Panc1 (cell line): ENCODE data around the gene ATRAID. TPM values are rescaled to one million over a fixed set of nuclear protein-coding genes. Genes with fewer than 3 reads are reported as not detected.

Source experiments
- ATAC-seq: fragments of 200-7000 bp; cut with Tn5 transposase; 2 replicates; pipeline ENCODE4 v1.9.1; 2020; ENCODE audit warnings: mild to moderate bottlenecking, moderate library complexity
- BruUV-seq: library from RNA; stranded (reverse); fragments of 400-500 nt; replicated peaks from 2 replicates; lab custom pipeline; 2021; lab: Mats Ljungman, UMichigan
- CTCF ChIA-PET: fragments of 300-600 bp; sonication (Branson Sonifier 250); formaldehyde crosslinking; loops from one replicate; lab custom pipeline; 2022; ENCODE audit warnings: antibody characterized with exemption; lab: Charles Lee
- POLR2A ChIA-PET: fragments of 300-600 bp; sonication (Branson Sonifier 250); formaldehyde crosslinking; loops from one replicate; lab custom pipeline; 2022; ENCODE audit warnings: antibody characterized with exemption; lab: Charles Lee
- DNase-seq: peaks from one replicate; pipeline ENCODE4 v3.0.0-alpha.2; 2010; ENCODE audit warnings: low read depth, low spot score
- H3K27ac ChIP-seq: 2 replicates; pipeline ENCODE4 v1.5.1; 2011; ENCODE audit warnings: mild to moderate bottlenecking, low read length, inconsistent platforms
- H3K27me3 ChIP-seq: fragments of 200-500 bp; sonication (Bioruptor generic); 2 replicates; pipeline ENCODE4 v1.6.0; 2014; ENCODE audit warnings: low read length, inconsistent platforms; ENCODE audit not compliant: control insufficient read depth, insufficient read depth
- H3K36me3 ChIP-seq: fragments of 200-500 bp; sonication (Bioruptor generic); 2 replicates; pipeline ENCODE4 v1.5.1; 2014; ENCODE audit warnings: inconsistent platforms, mild to moderate bottlenecking, low read length, moderate library complexity; ENCODE audit not compliant: control insufficient read depth, insufficient read depth
- H3K4me1 ChIP-seq: 2 replicates; pipeline ENCODE4 v1.5.1; 2011; ENCODE audit warnings: inconsistent platforms, mild to moderate bottlenecking, low read length, moderate library complexity; ENCODE audit not compliant: control insufficient read depth, insufficient read depth
- H3K4me3 ChIP-seq, 2 experiments: 2 replicates each; pipeline ENCODE4 v1.5.1; 2011 to 2012; ENCODE audit warnings: low read depth in 2 of 2, low read length in 2 of 2, mild to moderate bottlenecking in 2 of 2, inconsistent platforms in 1 of 2, moderate library complexity in 1 of 2
- H3K9me3 ChIP-seq: fragments of 200-500 bp; sonication (Bioruptor generic); 2 replicates; pipeline ENCODE4 v1.5.1; 2014; ENCODE audit warnings: low read depth, mild to moderate bottlenecking, inconsistent platforms, low read length, moderate library complexity; ENCODE audit not compliant: control insufficient read depth, insufficient read depth
- POLR2AphosphoS5 ChIP-seq: IDR thresholded peaks from 2 replicates; pipeline ENCODE4 v1.6.1; 2012; ENCODE audit warnings: mild to moderate bottlenecking, low read depth, low read length, moderate library complexity
- SIN3A ChIP-seq: IDR thresholded peaks from 2 replicates; pipeline ENCODE4 v1.6.1; 2012; ENCODE audit warnings: low read depth, mild to moderate bottlenecking, low read length, moderate library complexity, borderline replicate concordance; ENCODE audit not compliant: insufficient read depth
- TCF7L2 ChIP-seq: IDR thresholded peaks from 2 replicates; pipeline ENCODE4 v1.6.1; 2011; ENCODE audit warnings: mild to moderate bottlenecking, low read depth, low read length, inconsistent platforms
- in situ Hi-C: cut with HindIII; loops from 2 replicates; pipeline ENCODE4 v1.10.0; 2016; ENCODE audit warnings: low sequenced_read_pairs, low pct_unique_long_range_greater_than_20kb
- intact Hi-C: fragments of 100-400 bp; cut with micrococcal nuclease; formaldehyde crosslinking; loops from one replicate; pipeline ENCODE4 v1.10.0; 2022; ENCODE audit not compliant: unreplicated experiment
- total RNA-seq: library from RNA; stranded (reverse); gene quantifications from one replicate; pipeline ENCODE4 v1.2.1, GENCODE V29; 2021; ENCODE audit not compliant: unreplicated experiment
- TF ChIP-seq, protein P1 (sequence below): fragments of 450-650 bp; IDR thresholded peaks from 2 replicates; pipeline ENCODE4 v1.5.1; 2017; ENCODE audit warnings: mild to moderate bottlenecking
- TF ChIP-seq, protein P2 (sequence below), 2 experiments: IDR thresholded peaks; 2 replicates each; pipeline ENCODE4 v1.6.1; 2011 to 2012; ENCODE audit warnings: low read depth in 2 of 2, control low read depth in 1 of 2, low read length in 1 of 2, mild to moderate bottlenecking in 1 of 2, moderate library complexity in 1 of 2; ENCODE audit not compliant: insufficient read depth in 1 of 2

The ATRAID gene
- total RNA-seq, 1 experiment from 2014 or later, result 111 TPM

DNA sequence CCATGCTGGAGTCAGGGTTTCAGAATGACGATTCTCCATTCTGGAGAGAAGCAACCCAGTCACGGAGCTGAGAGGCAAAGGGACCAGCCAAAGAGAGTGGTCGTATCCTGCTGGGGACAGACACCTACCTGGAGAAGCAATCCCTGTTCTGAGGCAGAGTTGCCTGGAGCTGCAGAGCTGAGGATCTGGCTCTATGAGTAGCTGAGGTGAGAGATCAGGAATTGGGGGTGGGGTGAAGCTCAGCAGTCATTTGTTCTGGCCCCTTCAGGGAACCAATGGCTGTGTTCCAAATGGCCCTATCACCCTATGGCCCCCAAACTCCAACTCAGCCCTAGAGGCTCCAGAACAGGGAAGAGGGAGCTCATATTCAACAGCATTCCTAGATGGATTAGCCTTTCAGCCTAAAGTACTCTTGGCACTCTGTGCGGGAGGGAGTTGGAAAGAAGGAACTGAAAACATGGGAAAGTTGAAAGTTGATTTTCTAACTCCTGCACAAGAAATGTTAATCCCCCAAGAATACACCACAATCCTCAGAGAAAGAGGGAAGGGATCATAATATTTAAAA, 3.3 kb upstream of the ATRAID start:
- ChIA-PET CTCF (no interaction called here), POLR2A (interaction anchor here (0.5 to 0.6 kb wide), 2 partner anchors 64 to 441 kb away, joined by 5 to 6 read pairs; no protein-coding TSS in a partner anchor)
- peaks cover 6% of the 10 kb centered on the region; the same call in 1 of the 2 replicates for H3K4me1 ChIP-seq
- in situ Hi-C loops, result no loop called here
- ATAC-seq (no peak), DNase-seq (no peak)
- H3K27ac ChIP-seq, result no peak overlapping the region
- TF ChIP-seq, protein P1, sequence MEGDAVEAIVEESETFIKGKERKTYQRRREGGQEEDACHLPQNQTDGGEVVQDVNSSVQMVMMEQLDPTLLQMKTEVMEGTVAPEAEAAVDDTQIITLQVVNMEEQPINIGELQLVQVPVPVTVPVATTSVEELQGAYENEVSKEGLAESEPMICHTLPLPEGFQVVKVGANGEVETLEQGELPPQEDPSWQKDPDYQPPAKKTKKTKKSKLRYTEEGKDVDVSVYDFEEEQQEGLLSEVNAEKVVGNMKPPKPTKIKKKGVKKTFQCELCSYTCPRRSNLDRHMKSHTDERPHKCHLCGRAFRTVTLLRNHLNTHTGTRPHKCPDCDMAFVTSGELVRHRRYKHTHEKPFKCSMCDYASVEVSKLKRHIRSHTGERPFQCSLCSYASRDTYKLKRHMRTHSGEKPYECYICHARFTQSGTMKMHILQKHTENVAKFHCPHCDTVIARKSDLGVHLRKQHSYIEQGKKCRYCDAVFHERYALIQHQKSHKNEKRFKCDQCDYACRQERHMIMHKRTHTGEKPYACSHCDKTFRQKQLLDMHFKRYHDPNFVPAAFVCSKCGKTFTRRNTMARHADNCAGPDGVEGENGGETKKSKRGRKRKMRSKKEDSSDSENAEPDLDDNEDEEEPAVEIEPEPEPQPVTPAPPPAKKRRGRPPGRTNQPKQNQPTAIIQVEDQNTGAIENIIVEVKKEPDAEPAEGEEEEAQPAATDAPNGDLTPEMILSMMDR, result no peak
- TF ChIP-seq, protein P2, sequence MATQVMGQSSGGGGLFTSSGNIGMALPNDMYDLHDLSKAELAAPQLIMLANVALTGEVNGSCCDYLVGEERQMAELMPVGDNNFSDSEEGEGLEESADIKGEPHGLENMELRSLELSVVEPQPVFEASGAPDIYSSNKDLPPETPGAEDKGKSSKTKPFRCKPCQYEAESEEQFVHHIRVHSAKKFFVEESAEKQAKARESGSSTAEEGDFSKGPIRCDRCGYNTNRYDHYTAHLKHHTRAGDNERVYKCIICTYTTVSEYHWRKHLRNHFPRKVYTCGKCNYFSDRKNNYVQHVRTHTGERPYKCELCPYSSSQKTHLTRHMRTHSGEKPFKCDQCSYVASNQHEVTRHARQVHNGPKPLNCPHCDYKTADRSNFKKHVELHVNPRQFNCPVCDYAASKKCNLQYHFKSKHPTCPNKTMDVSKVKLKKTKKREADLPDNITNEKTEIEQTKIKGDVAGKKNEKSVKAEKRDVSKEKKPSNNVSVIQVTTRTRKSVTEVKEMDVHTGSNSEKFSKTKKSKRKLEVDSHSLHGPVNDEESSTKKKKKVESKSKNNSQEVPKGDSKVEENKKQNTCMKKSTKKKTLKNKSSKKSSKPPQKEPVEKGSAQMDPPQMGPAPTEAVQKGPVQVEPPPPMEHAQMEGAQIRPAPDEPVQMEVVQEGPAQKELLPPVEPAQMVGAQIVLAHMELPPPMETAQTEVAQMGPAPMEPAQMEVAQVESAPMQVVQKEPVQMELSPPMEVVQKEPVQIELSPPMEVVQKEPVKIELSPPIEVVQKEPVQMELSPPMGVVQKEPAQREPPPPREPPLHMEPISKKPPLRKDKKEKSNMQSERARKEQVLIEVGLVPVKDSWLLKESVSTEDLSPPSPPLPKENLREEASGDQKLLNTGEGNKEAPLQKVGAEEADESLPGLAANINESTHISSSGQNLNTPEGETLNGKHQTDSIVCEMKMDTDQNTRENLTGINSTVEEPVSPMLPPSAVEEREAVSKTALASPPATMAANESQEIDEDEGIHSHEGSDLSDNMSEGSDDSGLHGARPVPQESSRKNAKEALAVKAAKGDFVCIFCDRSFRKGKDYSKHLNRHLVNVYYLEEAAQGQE (IDR thresholded peaks at IDR 0.05; ENCODE audit: insufficient read depth in 1 of 2, low read depth in 2 of 2, low read length in 1 of 2), result no peak
- no peak for TF ChIP-seq POLR2AphosphoS5
- TF ChIP-seq SIN3A, result no peak
- no peak for TF ChIP-seq TCF7L2
- BruUV-seq, result TSS peak; percentile 52
- H3K9me3 ChIP-seq, result no peaks in the 10 kb centered on the region
- no peaks in the 10 kb centered on the region for H3K27me3 ChIP-seq
- intact Hi-C loops, result no loop called here
- H3K4me3 ChIP-seq, result no peak overlapping the region
- peaks cover 10% of the 10 kb centered on the region for H3K36me3 ChIP-seq

GRCh38 chr2:27209621-27210401, 2.0 kb upstream of the ATRAID start:
- CTCF ChIA-PET, result no interaction called here
- DNase-seq (no peak), ATAC-seq (no peak)
- no peak overlapping the region for H3K4me3 ChIP-seq
- H3K27ac ChIP-seq, result no peak overlapping the region
- BruUV-seq, result no TSS peak
- no peaks in the 10 kb centered on the region for H3K9me3 ChIP-seq
- peaks cover 11% of the 10 kb centered on the region for H3K36me3 ChIP-seq
- in situ Hi-C loops (no loop called here), intact Hi-C loops (no loop called here)
- peaks cover 8% of the 10 kb centered on the region; the same call in 1 of the 2 replicates for H3K4me1 ChIP-seq
- POLR2A ChIA-PET, result no interaction called here
- no peak for TF ChIP-seq TCF7L2
- TF ChIP-seq SIN3A, result no peak
- TF ChIP-seq, protein P1, result no peak
- H3K27me3 ChIP-seq, result no peaks in the 10 kb centered on the region
